Nephron progenitor cell (in vitro differentiated cells): Measurements from ENCODE around the gene LRBA.

Experiments used
- DNase-seq: peaks from one replicate; pipeline ENCODE4 v3.0.0; 2021
- H3K27ac Mint-ChIP-seq: 2 replicates; pipeline ENCODE4 v1.8.0; 2021; ENCODE audit warnings: mild to moderate bottlenecking, moderate library complexity, mixed read lengths
- H3K27me3 Mint-ChIP-seq: 2 replicates; pipeline ENCODE4 v1.8.0; 2021; ENCODE audit warnings: mild to moderate bottlenecking, low read depth, mixed read lengths; ENCODE audit not compliant: poor library complexity
- H3K36me3 Mint-ChIP-seq: 2 replicates; pipeline ENCODE4 v1.8.0; 2021; ENCODE audit warnings: low read depth, mixed read lengths
- H3K4me1 Mint-ChIP-seq: 2 replicates; pipeline ENCODE4 v1.8.0; 2021; ENCODE audit warnings: mixed read lengths
- H3K4me3 Mint-ChIP-seq: 2 replicates; pipeline ENCODE4 v1.8.0; 2021; ENCODE audit warnings: mild to moderate bottlenecking, moderate library complexity, mixed read lengths
- H3K9me3 Mint-ChIP-seq: 2 replicates; pipeline ENCODE4 v1.8.0; 2021; ENCODE audit warnings: mild to moderate bottlenecking, moderate library complexity, mixed read lengths
- TF ChIP-seq, protein P1 (sequence below): fragments of 200-600 bp; sonication (generic); IDR thresholded peaks from 2 replicates; pipeline ENCODE4 v1.5.0; 2021; ENCODE audit warnings: antibody characterized with exemption

LRBA gene

GRCh38 chr4:150816491-150816890 lies 198.6 kb downstream of the LRBA start:
- H3K4me3 Mint-ChIP-seq = no peak overlapping the region
- peaks cover 3% of the 10 kb centered on the region for H3K9me3 Mint-ChIP-seq
- no peak for DNase-seq
- peaks cover 6% of the 10 kb centered on the region for H3K4me1 Mint-ChIP-seq
- TF ChIP-seq, protein P1, sequence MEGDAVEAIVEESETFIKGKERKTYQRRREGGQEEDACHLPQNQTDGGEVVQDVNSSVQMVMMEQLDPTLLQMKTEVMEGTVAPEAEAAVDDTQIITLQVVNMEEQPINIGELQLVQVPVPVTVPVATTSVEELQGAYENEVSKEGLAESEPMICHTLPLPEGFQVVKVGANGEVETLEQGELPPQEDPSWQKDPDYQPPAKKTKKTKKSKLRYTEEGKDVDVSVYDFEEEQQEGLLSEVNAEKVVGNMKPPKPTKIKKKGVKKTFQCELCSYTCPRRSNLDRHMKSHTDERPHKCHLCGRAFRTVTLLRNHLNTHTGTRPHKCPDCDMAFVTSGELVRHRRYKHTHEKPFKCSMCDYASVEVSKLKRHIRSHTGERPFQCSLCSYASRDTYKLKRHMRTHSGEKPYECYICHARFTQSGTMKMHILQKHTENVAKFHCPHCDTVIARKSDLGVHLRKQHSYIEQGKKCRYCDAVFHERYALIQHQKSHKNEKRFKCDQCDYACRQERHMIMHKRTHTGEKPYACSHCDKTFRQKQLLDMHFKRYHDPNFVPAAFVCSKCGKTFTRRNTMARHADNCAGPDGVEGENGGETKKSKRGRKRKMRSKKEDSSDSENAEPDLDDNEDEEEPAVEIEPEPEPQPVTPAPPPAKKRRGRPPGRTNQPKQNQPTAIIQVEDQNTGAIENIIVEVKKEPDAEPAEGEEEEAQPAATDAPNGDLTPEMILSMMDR = no peak
- no peaks in the 10 kb centered on the region for H3K27me3 Mint-ChIP-seq
- no peak overlapping the region for H3K27ac Mint-ChIP-seq
- peaks cover 14% of the 10 kb centered on the region for H3K36me3 Mint-ChIP-seq

GRCh38 chr4:150814873-150815272 lies 200.2 kb downstream of the LRBA start:
- Mint-ChIP-seq H3K27me3 (no peaks in the 10 kb centered on the region), H3K36me3 (peaks cover 14% of the 10 kb centered on the region), H3K9me3 (peaks cover 3% of the 10 kb centered on the region), H3K4me3 (no peak overlapping the region), H3K27ac (no peak overlapping the region), H3K4me1 (peaks cover 6% of the 10 kb centered on the region)
- TF ChIP-seq, protein P1 = no peak
- no peak for DNase-seq

GRCh38 chr4:150805183-150806025 lies 209.7 kb downstream of the LRBA start:
- Mint-ChIP-seq H3K9me3 (no peaks in the 10 kb centered on the region), H3K36me3 (peaks cover 4% of the 10 kb centered on the region), H3K27me3 (no peaks in the 10 kb centered on the region), H3K4me3 (no peak overlapping the region), H3K4me1 (no peaks in the 10 kb centered on the region), H3K27ac (peak overlapping the region; percentile 39)
- no peak for DNase-seq
- TF ChIP-seq, protein P1 = no peak

DNA sequence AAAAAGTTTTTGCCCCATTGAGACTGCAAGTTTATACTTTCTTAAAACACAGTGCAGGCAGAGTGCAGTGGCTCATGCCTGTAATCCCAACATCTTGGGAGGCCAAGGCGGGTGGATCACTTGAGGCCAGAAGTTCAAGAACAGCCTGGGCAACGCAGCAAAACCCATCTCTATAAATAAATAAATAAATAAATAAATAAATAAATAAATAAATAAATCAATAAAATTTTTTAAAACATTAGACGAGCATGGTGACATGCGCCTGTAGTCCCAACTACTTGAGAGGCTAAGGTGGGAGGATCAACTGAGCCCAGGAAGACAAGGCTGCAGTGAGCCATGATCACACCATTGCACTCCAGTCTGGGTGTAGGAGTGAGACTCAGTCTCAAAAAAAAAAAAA lies 213.3 kb downstream of the LRBA start:
- Mint-ChIP-seq H3K27ac (no peak overlapping the region), H3K27me3 (no peaks in the 10 kb centered on the region), H3K4me3 (no peak overlapping the region), H3K36me3 (peaks cover 4% of the 10 kb centered on the region), H3K9me3 (no peaks in the 10 kb centered on the region), H3K4me1 (peaks cover 21% of the 10 kb centered on the region)
- no peak for DNase-seq
- TF ChIP-seq, protein P1 = no peak

GRCh38 chr4:150799207-150799606 lies 215.9 kb downstream of the LRBA start:
- TF ChIP-seq, protein P1 = no peak
- peak overlapping the region; percentile 9 for H3K27ac Mint-ChIP-seq
- no peaks in the 10 kb centered on the region for H3K36me3 Mint-ChIP-seq
- no peak for DNase-seq
- H3K9me3 Mint-ChIP-seq = no peaks in the 10 kb centered on the region
- H3K27me3 Mint-ChIP-seq = no peaks in the 10 kb centered on the region
- peaks cover 25% of the 10 kb centered on the region for H3K4me1 Mint-ChIP-seq
- H3K4me3 Mint-ChIP-seq = no peak overlapping the region

GRCh38 chr4:150794706-150795105 lies 220.4 kb downstream of the LRBA start:
- peaks cover 30% of the 10 kb centered on the region for H3K4me1 Mint-ChIP-seq
- H3K27ac Mint-ChIP-seq = no peak overlapping the region
- no peak for DNase-seq
- no peak overlapping the region for H3K4me3 Mint-ChIP-seq
- H3K27me3 Mint-ChIP-seq = no peaks in the 10 kb centered on the region
- TF ChIP-seq, protein P1 = no peak
- no peaks in the 10 kb centered on the region for H3K9me3 Mint-ChIP-seq
- no peaks in the 10 kb centered on the region for H3K36me3 Mint-ChIP-seq
